WTC11 (cell line): ENCODE results near the gene ACTR3C.

Experiments
- CREM ChIP-seq: sonication (generic); formaldehyde crosslinking; IDR thresholded peaks from 2 replicates; pipeline ENCODE4 v1.8.1; 2022; ENCODE audit warnings: mild to moderate bottlenecking, missing genetic modification reagents, moderate library complexity
- CTCF ChIP-seq: fragments of 200-600 bp; IDR thresholded peaks from 2 replicates; pipeline ENCODE4 v1.8.0; 2022; ENCODE audit warnings: antibody characterized with exemption
- E2F4 ChIP-seq: sonication (generic); formaldehyde crosslinking; IDR thresholded peaks from 2 replicates; pipeline ENCODE4 v1.8.1; 2022; ENCODE audit warnings: low read depth, mild to moderate bottlenecking, moderate library complexity, missing genetic modification reagents, borderline replicate concordance
- MAX ChIP-seq: sonication (generic); formaldehyde crosslinking; IDR thresholded peaks from 2 replicates; pipeline ENCODE4 v1.8.0; 2022; ENCODE audit warnings: mild to moderate bottlenecking, missing genetic modification reagents
- NR1H2 ChIP-seq: sonication (generic); formaldehyde crosslinking; IDR thresholded peaks from 2 replicates; pipeline ENCODE4 v1.9.0; 2021; ENCODE audit warnings: mild to moderate bottlenecking, moderate library complexity, missing genetic modification reagents
- NR2C2 ChIP-seq: sonication (generic); formaldehyde crosslinking; IDR thresholded peaks from 2 replicates; pipeline ENCODE4 v1.8.0; 2022; ENCODE audit warnings: mild to moderate bottlenecking, missing genetic modification reagents
- NR3C1 ChIP-seq: sonication (generic); formaldehyde crosslinking; conservative IDR thresholded peaks from 2 replicates; pipeline ENCODE4 v1.8.1; 2023; ENCODE audit warnings: low read depth, mild to moderate bottlenecking, missing genetic modification reagents
- PREB ChIP-seq: sonication (generic); formaldehyde crosslinking; IDR thresholded peaks from 2 replicates; pipeline ENCODE4 v1.8.1; 2022; ENCODE audit warnings: mild to moderate bottlenecking, missing genetic modification reagents, moderate library complexity, borderline replicate concordance
- TEAD1 ChIP-seq: sonication (generic); formaldehyde crosslinking; IDR thresholded peaks from 2 replicates; pipeline ENCODE4 v1.8.0; 2022; ENCODE audit warnings: mild to moderate bottlenecking, missing genetic modification reagents
- USF1 ChIP-seq: sonication (generic); formaldehyde crosslinking; IDR thresholded peaks from 2 replicates; pipeline ENCODE4 v1.8.0; 2022; ENCODE audit warnings: mild to moderate bottlenecking, missing genetic modification reagents
- ZNF263 ChIP-seq: sonication (generic); formaldehyde crosslinking; IDR thresholded peaks from 2 replicates; pipeline ENCODE4 v1.8.1; 2022; ENCODE audit warnings: low read depth, mild to moderate bottlenecking, moderate library complexity, missing genetic modification reagents

- TF ChIP-seq USF1 (CRISPR knock-in tag) (no peak), E2F4 (CRISPR knock-in tag) (no peak), ZNF263 (no peak), CTCF (no peak), PREB (CRISPR knock-in tag) (no peak), NR2C2 (CRISPR knock-in tag) (no peak), NR1H2 (CRISPR knock-in tag) (no peak), NR3C1 (CRISPR knock-in tag) (no peak), MAX (CRISPR knock-in tag) (no peak), TEAD1 (CRISPR knock-in tag) (no peak), CREM (CRISPR knock-in tag) (no peak)
Observed at GRCh38 chr7:150337659-150338081, 14.3 kb upstream of the ACTR3C start.
